Neural progenitor cell (in vitro differentiated cells): ENCODE data around the gene KISS1. TPM values are rescaled to one million over a fixed set of nuclear protein-coding genes. Genes with fewer than 3 reads are reported as not detected.
A peak's percentile ranks its signal among the peaks of the same experiment; 100 is the strongest.

Source experiments
- DNase-seq: peaks from one replicate; pipeline ENCODE4 v3.0.0-alpha.2; 2016; ENCODE audit warnings: low spot score
- H2AFZ ChIP-seq: fragments of 200-600 bp; sonication (generic); replicated peaks from 2 replicates; pipeline ENCODE4 v1.6.1; 2016; ENCODE audit warnings: antibody characterized with exemption
- H3F3A ChIP-seq: fragments of 200-600 bp; sonication (generic); 2 replicates; pipeline ENCODE4 v1.6.1; 2016; ENCODE audit warnings: antibody characterized with exemption, low read depth
- H3K27ac ChIP-seq: fragments of 200-600 bp; sonication (generic); 2 replicates; pipeline ENCODE4 v1.5.1; 2016; ENCODE audit warnings: mild to moderate bottlenecking
- H3K27me3 ChIP-seq: fragments of 200-600 bp; sonication (generic); 2 replicates; pipeline ENCODE4 v1.6.1; 2016; ENCODE audit warnings: mild to moderate bottlenecking, moderate library complexity
- H3K36me3 ChIP-seq: fragments of 200-600 bp; sonication (generic); 2 replicates; pipeline ENCODE4 v1.5.1; 2016
- H3K4me1 ChIP-seq: fragments of 200-600 bp; sonication (generic); 2 replicates; pipeline ENCODE4 v1.6.1; 2016; ENCODE audit warnings: mixed run types
- H3K4me2 ChIP-seq: fragments of 200-600 bp; sonication (generic); 2 replicates; pipeline ENCODE4 v1.6.1; 2016
- H3K4me3 ChIP-seq: fragments of 200-600 bp; sonication (generic); 2 replicates; pipeline ENCODE4 v1.5.1; 2016
- H3K79me2 ChIP-seq: fragments of 200-600 bp; sonication (generic); 2 replicates; pipeline ENCODE4 v1.6.1; 2016; ENCODE audit warnings: low read depth
- H3K9ac ChIP-seq: fragments of 200-600 bp; sonication (generic); 2 replicates; pipeline ENCODE4 v1.6.1; 2016
- H3K9me3 ChIP-seq: fragments of 200-600 bp; sonication (generic); 2 replicates; pipeline ENCODE4 v1.5.1; 2016; ENCODE audit warnings: low read depth
- H4K20me1 ChIP-seq: fragments of 200-600 bp; sonication (generic); 2 replicates; pipeline ENCODE4 v1.6.1; 2016; ENCODE audit warnings: low read depth
- H3K27ac Mint-ChIP-seq: 3 replicates; pipeline ENCODE4 v1.8.0; 2021; ENCODE audit warnings: mixed read lengths
- H3K27me3 Mint-ChIP-seq: 2 replicates; pipeline ENCODE4 v1.8.0; 2022; ENCODE audit warnings: low read depth, mild to moderate bottlenecking, inconsistent platforms, moderate library complexity, mixed read lengths; ENCODE audit not compliant: insufficient read depth
- H3K36me3 Mint-ChIP-seq: 3 replicates; pipeline ENCODE4 v1.8.0; 2021; ENCODE audit warnings: mixed read lengths
- H3K4me1 Mint-ChIP-seq: 3 replicates; pipeline ENCODE4 v1.8.0; 2021; ENCODE audit warnings: mixed read lengths
- H3K4me3 Mint-ChIP-seq: 3 replicates; pipeline ENCODE4 v1.8.0; 2021; ENCODE audit warnings: mild to moderate bottlenecking, moderate library complexity, mixed read lengths
- H3K9me3 Mint-ChIP-seq: 3 replicates; pipeline ENCODE4 v1.8.0; 2020; ENCODE audit warnings: mixed read lengths
- CTCF ChIP-seq: fragments of 200-600 bp; sonication (generic); IDR thresholded peaks from 2 replicates; pipeline ENCODE4 v1.5.1; 2017; ENCODE audit warnings: antibody characterized with exemption, mild to moderate bottlenecking
- EZH2 ChIP-seq: fragments of 200-600 bp; sonication (generic); IDR thresholded peaks from 2 replicates; pipeline ENCODE4 v1.6.1; 2017; ENCODE audit warnings: antibody characterized with exemption, mild to moderate bottlenecking, moderate library complexity
- EZH2phosphoT487 ChIP-seq: fragments of 200-600 bp; sonication (generic); IDR thresholded peaks from 2 replicates; pipeline ENCODE4 v1.6.1; 2017; ENCODE audit warnings: antibody characterized with exemption
- total RNA-seq: library from RNA; depleted of rRNA; stranded (reverse); fragments of >200 nt; gene quantifications from 2 replicates; pipeline ENCODE4 v1.2.3, GENCODE V29; 2015; ENCODE audit warnings: low replicate concordance

The KISS1 gene
- total RNA-seq, 1 donor from 2014 or later, result not detected

DNA sequence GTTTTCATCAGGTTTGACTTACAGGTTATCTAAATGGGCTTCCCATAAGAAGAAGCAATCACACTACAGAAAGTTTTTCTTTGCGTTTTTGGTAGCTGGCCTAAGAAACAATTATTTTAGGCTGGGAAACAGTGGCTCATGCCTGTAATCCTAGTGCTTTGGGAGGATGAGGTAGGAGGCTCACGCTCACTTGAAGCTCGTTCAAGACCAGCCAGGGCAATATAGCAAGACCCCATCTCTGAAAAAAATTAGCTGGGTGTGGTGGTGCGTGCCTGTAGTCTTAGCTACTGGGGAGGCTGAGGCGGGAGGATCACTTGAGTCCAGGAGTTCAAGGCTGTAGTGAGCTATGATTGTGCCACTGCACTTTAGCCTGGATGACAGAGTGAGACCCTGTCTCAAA lies 28.6 kb downstream of the KISS1 start:
- H4K20me1 ChIP-seq, result no peaks in the 10 kb centered on the region
- no peaks in the 10 kb centered on the region for H3K36me3 ChIP-seq
- no peaks in the 10 kb centered on the region for H3K79me2 ChIP-seq
- H3K9ac ChIP-seq, result no peak overlapping the region
- TF ChIP-seq EZH2 (no peak), CTCF (no peak), EZH2phosphoT487 (no peak)
- Mint-ChIP-seq H3K9me3 (peaks cover 24% of the 10 kb centered on the region), H3K4me3 (no peak overlapping the region), H3K27ac (no peak overlapping the region), H3K27me3 (no peaks in the 10 kb centered on the region), H3K36me3 (no peaks in the 10 kb centered on the region), H3K4me1 (no peaks in the 10 kb centered on the region)
- H3K27me3 ChIP-seq, result no peaks in the 10 kb centered on the region
- no peak overlapping the region for H3K4me2 ChIP-seq
- H3F3A ChIP-seq, result no peaks in the 10 kb centered on the region
- no peak overlapping the region for H3K4me3 ChIP-seq
- no peak for DNase-seq
- H3K4me1 ChIP-seq, result no peaks in the 10 kb centered on the region
- H2AFZ ChIP-seq, result no peak overlapping the region
- peaks cover 11% of the 10 kb centered on the region for H3K9me3 ChIP-seq
- no peak overlapping the region for H3K27ac ChIP-seq

DNA sequence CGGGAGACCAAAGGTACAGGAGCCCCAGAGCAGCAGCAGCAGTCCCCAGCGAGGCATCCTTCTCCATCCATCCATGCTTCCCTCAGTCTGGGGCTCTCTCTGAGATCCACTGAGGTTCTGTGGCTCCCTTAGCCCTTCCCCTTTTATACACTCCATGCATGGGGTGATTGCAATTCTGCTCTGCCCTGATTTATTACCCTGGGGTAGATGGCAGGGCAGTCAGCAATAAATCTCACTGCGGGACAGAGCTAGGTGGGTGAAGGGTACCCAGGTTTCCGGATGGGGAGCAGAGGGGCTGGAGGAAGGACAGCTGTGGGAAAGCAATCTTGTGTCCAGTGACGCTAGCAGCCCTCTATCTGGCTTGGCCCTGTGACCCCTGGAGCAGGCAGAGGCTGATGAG lies 30.1 kb downstream of the KISS1 start, which contains the start of gene REN:
Gene REN, minus strand, starts transcription at position 119 of the 400 bp plus-strand sequence. Its CDS starts 44 bp downstream, at position 75.
- H3K4me3 ChIP-seq, result no peak within 1 kb of the TSS
- no peak within 1 kb of the TSS for H3K4me3 Mint-ChIP-seq
- DNase-seq, result no peak
- no peak within 1 kb of the TSS for H3K27ac Mint-ChIP-seq
- no peak within 1 kb of the TSS for H3K4me2 ChIP-seq
- H3K79me2 ChIP-seq, result no peaks in the 10 kb centered on the region
- no peak for TF ChIP-seq CTCF
- H3K36me3 Mint-ChIP-seq, result no peaks in the 10 kb centered on the region
- no peaks in the 10 kb centered on the region for H3K4me1 Mint-ChIP-seq
- no peaks in the 10 kb centered on the region for H3K36me3 ChIP-seq
- no peaks in the 10 kb centered on the region for H3K4me1 ChIP-seq
- no peak within 1 kb of the TSS for H3K27ac ChIP-seq
- peaks cover 3% of the 10 kb centered on the region for H3K27me3 Mint-ChIP-seq
- H3K9ac ChIP-seq, result no peak within 1 kb of the TSS
- peaks cover 11% of the 10 kb centered on the region for H3K9me3 ChIP-seq
- peaks cover 20% of the 10 kb centered on the region for H3K9me3 Mint-ChIP-seq
- H3K27me3 ChIP-seq, result no peaks in the 10 kb centered on the region
- no peaks in the 10 kb centered on the region for H4K20me1 ChIP-seq
- no peak within 1 kb of the TSS for H2AFZ ChIP-seq
- no peaks in the 10 kb centered on the region for H3F3A ChIP-seq

- H4K20me1 ChIP-seq, result no peaks in the 10 kb centered on the region
- H3K9me3 ChIP-seq, result no peaks in the 10 kb centered on the region
- H3K27ac Mint-ChIP-seq, result no peak overlapping the region
- H3K4me1 Mint-ChIP-seq, result peaks cover 3% of the 10 kb centered on the region
- H3K27me3 Mint-ChIP-seq, result peaks cover 7% of the 10 kb centered on the region
- no peak overlapping the region for H2AFZ ChIP-seq
- H3K9me3 Mint-ChIP-seq, result no peaks in the 10 kb centered on the region
- H3K9ac ChIP-seq, result no peak overlapping the region
- no peak overlapping the region for H3K4me3 ChIP-seq
- no peak overlapping the region for H3K4me2 ChIP-seq
- DNase-seq, result peak; percentile 81
- peak overlapping the region; percentile 11 for H3K4me3 Mint-ChIP-seq
- H3K4me1 ChIP-seq, result no peaks in the 10 kb centered on the region
- H3K27ac ChIP-seq, result no peak overlapping the region
- no peaks in the 10 kb centered on the region for H3K36me3 Mint-ChIP-seq
- no peaks in the 10 kb centered on the region for H3K27me3 ChIP-seq
- H3F3A ChIP-seq, result no peaks in the 10 kb centered on the region
- TF ChIP-seq CTCF (peak; percentile 98), EZH2phosphoT487 (no peak), EZH2 (no peak)
- H3K79me2 ChIP-seq, result no peaks in the 10 kb centered on the region
- H3K36me3 ChIP-seq, result no peaks in the 10 kb centered on the region
Measured at GRCh38 chr1:204162494-204163074, 33.7 kb downstream of the KISS1 start.
